Measurements from ENCODE around the gene CHCHD4.

Gene CHCHD4

DNA sequence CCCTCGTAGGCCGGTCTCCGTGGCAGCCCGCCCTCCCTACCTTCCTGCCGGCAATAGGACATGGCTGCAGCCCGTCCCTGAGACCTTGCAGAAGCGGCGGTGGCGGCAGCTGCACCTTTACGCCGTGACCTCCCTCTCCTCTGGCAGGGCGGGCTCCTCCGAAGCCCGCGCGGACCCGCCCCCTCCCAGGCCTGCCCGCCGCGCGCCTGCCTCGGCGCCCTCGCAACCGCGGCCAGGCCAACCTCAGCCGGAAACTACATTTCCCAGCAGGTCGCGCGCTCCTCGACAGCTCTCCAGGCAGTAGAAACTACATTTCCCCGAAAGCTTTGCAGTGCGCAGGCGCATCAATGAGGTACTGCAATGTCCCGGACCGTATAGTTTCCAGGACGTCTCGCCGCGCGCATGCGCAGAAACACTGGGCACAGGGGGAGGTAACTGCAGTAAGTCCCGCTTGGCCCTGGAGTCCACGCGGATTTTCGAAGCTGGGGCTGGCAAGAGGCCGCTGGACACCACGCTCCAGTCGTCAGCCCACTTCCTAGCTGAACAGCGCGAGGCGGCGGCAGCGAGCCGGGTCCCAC is at the start of gene CHCHD4, which contains the start of gene TMEM43:
Gene CHCHD4, minus strand, starts transcription at position 256 of the 578 bp plus-strand sequence. Its CDS starts 194 bp downstream, at position 62.
Gene TMEM43, plus strand, starts transcription at position 438 of the 578 bp plus-strand sequence. CDS start 142 bp downstream, outside the sequence.
- DNase-seq, result peak; percentile 90

DNA sequence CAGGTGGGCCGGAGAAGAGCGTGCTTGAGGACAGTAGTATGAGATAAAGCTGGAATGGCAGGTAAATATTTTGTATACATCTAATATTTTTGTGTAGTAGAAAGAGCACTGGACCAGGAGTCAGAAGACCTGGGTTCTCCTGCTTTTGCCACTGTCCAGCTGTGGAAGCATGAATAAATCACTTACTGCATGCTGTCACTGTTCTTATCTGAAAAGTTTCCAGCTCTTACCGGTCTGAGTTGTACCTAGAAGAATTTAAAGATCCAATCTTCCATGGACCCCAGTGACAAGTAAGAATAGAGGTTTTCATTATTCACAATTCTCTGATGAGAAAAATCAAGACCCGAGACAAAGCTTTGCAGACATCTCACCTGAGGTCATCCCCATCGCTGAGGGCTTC is 47.8 kb upstream of the CHCHD4 start:
- no peak for DNase-seq

DNA sequence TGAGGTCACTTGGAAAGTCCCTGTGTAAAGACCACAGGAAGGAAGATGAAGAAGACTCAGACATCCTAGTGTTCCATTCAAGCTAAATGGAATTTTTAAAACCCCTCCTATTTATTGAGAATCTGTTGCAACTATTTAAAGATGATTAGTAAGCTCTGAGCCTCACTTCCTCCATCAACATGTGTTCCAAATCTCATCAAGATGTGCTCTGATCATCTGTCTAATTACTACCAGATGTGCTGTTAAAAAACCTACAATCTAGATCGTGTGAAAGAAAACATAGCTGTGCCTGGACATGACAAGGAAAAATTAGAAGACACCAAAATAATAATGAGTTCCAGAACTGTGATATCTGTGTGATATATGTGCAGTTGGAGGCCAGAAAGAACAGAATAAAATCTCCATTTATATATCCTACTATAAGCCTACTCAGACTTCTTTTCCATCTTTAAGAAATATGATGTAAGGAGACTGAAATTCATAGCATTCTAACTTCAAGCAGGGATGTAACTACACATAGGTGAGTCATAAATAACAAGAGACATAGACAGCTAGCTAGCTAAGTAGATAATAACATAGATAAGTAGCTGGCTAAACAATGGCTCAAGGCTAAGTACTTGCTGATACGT is 46.0 kb upstream of the CHCHD4 start:
- no peak for DNase-seq

DNA sequence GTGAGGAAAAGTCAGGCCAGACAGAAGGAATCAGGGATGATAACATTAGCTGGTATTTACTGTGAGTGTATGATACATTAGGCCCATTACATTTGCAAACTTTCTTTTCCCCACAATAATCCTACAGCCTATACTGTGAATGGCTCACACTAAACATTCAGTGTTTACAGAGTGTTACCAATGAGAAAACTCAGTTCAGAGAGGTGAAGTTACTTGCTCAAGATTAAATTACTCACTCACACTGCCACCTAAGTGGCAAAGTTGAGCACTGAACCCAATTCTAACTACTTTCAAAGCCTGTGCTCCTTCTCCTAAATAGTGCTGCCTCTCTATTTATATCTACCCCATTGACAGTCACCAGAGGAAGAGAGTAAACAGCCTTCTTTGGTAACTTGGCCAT is 45.2 kb upstream of the CHCHD4 start:
- no peak for DNase-seq

DNA sequence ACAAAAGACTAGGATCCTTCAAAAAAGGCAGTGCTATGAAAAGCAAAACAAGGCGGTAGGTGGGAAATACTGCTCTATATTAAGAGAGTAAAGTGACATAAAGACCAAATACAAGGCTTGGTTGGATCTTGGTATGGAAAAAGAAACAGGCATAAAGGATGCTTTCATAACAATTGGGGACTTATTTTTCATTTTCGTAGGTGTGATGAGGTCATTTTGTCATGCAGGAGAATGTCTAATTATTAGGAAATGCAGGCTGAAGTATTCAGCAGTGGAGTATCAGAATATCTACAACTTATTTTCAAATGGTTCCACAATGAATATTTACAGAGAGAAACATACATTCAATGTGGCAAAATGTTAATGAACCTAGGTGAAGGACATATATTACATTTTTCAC is 44.8 kb upstream of the CHCHD4 start:
- no peak for DNase-seq

DNA sequence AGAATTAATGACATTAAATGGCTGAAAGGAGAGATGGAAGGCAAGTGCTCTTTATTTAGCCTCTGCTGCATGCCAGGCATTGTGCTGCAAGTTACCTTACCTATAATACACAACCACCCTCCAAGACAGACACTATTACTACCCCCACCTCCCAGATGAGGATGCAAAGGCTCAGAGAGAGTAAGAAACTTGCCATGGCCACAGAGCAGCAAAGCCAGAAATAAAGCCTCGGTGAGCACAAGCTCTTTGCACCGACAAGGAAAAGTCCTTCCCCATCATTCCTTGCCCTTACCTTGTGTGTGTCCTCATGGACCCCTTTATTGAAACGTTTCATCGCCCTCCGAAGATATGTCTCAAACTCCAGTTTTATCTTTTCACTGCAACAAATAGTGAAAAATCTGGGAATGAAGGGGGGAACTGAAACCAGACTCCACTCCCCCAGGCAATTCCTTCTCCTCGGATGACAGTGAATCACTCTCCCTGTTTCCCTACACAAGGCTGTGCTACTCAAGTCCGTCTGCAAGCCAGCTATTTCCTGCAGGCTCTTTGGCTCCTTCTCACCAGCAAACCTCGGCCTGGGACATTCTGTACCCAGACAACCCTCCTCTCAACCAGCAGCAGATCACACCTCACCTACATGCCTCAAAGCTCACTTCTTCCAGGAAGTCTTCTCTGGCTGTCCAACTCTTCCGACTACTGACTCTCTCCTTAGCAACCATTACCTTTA is 42.4 kb upstream of the CHCHD4 start:
- DNase-seq, result no peak

DNA sequence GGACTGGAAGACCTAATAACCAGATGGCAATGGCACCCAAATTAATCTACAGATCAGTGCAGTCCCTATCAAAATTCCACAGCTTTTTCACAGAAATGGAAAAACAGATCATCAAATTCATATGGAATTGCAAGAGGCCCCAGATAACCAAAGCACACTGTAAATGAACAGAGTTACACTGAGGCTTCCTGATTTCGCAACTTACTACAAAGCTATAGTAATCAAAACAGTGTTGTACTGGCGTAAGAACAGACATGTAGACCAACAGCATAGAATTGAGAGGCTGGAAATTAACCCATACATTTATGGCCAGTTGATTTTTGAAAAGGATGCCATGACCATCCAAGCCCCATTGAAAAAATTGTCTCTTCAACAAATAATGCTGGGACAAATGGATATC is 37.5 kb upstream of the CHCHD4 start:
- DNase-seq, result no peak

DNA sequence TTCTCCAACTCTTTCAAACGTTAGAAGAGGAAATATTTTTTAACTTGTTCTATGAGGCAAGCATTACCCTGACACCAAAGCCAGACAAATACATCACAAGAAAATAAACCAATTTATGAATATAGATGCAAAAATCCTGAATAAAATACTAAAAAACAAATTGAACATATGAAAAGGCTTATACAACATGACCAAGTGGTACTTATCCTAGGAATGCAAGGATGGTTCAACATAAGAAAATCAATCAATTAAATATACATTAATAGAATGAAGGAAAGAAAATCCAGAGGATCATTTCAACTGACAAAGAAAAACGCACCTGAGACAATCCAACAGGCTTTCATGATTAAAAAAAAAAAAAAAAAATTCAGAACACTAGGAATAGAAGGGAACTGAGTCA is 36.6 kb upstream of the CHCHD4 start:
- DNase-seq, result no peak

DNA sequence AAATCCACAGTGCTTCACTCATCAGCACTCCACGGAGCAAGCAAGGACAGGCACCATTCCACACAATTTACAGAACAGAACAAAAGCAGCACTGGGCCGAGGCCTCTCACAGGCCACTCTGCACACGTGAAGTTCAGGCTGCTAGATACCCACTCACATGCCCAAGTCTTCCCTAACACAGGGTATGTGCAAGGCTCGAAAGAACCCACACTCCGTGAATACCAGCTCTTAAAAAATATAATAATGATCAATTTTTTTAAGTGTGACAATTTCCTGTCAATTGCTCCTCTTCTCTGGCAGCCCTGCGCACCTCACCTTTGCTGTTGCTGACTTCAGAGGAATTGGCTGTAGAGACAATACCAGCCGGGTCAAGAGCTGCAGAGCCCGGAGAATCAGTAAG is 34.8 kb upstream of the CHCHD4 start:
- no peak for DNase-seq

DNA sequence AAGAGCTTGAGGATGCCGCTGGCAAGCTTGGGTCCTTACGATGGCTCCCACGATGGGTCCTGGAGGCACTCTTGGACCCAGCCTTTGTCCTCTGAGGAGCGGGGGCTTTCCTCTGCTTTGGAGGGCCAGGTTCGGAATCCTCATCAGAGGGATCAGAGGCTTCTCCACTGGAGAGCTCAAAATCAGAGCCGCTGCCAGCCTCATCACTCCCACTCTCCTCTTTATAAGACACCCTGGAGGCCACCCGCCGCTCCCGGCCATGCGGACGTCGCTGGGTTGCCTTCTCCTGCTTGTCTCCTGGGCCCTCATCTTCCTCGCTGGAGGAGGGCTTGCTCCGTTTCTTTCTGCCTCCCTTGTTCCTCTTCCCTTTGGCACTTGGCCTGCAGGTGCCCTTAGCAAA is 33.7 kb upstream of the CHCHD4 start:
- no peak for DNase-seq

DNA sequence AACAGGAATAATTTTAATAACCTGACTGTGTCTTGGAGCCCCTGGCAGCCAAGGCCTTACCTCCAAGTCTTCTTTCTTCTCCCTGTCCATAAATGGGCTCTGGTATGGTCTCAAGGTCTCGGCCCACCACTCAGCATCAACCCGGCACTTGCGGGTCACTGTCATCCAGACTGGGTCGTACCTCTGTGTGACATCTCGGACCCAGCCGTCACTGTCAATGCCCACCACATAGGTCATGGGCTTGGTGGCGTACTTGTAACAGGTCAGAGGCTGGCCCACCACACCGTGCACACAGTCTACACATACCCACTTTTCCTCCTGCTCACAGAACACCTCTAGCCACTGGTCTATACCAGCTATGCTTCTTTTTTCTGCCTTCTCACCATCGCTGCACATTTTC is 33.3 kb upstream of the CHCHD4 start:
- no peak for DNase-seq

DNA sequence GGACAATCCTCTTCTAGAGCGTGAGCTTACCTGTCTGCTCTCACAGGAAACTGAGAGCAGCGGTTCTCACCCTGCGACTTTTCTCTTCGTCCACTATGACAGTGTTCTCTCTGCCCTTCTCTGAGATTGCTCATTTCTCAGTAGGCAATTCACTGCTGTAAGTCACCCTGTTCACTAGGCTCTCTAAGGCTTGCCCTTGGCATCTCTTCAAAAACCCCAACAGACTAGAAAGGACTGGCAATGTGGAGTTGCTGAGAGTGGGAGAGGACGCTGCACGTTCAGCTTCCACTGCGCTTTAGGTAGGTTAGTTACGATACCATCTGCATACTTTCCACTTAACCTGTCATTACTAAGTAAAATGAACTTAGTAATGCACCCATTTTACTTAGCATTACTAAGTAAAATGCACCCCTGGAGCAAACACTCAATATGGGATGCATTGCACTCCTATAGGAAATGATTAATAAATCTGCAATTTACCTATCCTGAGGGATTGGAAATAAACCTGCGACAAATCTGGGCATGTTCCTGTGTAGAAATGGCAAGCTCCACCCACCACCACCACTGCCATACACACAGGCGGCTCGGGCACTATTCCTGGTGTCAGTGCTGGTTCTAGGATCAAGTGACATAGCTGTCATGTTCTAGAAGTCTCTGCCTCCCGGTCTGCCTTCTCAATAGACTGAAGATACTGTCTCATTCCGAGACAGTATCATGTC is 32.3 kb upstream of the CHCHD4 start:
- DNase-seq, result no peak

DNA sequence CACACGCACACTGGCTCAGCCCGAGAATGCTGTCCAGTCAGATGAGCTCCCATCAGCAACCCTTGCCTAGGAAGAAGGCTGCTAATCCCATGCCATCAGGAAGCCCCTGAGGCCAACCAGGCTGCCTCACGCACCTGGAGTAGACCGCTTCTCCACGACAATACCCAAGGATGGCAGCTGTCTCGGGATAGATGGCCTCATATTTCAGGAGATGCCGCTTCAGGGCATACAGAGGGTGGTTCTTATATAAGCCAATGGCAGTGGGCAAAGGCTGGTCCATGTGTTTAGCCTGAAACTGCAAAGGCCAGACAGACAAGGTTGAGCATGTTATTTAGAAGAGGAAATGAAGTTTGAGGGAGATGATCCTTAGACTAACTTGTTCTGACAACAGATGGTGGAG is 31.5 kb upstream of the CHCHD4 start:
- no peak for DNase-seq

DNA sequence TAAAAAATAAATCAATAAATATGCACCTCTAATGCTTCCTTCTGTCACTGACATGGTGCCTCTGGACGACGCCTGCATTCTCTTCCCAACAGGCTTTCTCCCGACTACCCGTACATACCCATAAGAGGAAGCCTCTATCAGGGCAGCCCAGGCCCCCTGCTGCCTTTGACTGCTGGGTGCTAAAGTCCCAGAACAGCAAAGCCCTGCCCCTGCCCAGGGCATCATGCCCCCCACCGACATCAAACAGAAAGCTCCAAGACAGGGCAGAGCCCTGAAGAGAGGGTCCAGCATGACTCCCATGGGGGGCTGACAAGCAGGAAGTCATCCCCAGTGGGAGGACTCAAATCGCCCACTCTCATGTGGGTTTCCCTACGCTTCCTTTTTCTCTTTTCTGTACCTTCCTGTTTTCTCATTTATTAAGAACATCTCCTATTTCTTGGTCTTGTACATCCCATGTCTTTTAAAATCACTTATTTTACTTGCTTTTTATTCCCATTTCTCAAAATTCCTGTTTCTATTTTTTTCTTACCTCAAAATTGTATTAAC is 30.3 kb upstream of the CHCHD4 start:
- no peak for DNase-seq

DNA sequence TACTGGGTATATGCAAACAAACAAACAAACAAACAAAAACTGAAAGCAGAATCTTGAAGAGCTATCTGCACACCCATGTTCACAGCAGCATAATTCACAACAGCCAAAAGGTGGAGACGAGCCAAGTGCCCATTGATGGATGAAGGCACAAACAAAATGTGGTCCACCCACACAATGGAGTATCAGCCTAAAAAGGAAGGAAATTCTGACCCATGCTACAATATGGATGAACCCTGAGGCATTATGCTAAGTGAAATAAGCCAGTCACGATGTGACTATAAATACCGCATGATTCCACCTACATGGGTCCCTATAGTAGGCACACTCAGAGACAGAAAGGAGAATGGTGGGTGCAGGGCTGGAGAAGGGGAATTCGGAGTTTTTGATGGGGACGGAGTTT is 29.6 kb upstream of the CHCHD4 start:
- DNase-seq, result no peak

DNA sequence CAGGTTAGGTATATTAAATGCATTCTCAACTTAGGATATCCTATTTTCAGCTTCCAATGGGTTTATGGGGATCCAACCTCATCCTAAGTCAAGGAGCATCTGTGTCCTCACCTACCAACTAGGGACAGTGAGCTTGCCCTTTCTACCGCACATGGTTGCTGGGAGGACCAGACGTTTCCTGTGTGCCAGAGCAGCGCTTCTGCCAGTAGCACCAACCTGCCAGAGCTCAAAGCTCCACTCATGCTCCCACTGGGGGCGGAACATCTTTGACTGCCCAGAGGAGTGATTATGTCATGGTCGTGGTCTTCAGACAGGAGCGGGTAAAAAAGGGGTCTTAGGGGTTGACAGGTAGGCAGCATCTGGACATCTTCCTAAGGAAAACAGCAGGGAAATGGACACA is 29.0 kb upstream of the CHCHD4 start:
- DNase-seq, result no peak

DNA sequence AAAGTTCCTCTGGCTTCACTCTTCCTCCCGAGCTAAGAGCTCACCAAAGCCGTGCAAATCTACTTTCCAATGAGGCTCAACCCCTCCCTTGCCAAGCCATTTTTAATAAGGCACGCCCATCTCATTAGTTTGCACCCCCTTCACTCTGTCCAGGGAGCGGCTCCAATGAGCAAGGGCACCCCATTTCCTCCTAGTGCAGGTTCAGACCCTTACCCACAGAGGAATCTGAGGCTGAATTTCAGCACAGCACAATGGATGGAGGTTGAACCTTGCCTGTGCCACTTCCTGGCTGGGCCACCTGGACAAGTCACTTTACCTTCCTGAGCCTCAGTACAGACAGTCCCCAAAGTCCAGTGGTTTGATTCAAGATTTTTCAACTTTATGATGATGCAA is 28.3 kb upstream of the CHCHD4 start:
- no peak for DNase-seq

DNA sequence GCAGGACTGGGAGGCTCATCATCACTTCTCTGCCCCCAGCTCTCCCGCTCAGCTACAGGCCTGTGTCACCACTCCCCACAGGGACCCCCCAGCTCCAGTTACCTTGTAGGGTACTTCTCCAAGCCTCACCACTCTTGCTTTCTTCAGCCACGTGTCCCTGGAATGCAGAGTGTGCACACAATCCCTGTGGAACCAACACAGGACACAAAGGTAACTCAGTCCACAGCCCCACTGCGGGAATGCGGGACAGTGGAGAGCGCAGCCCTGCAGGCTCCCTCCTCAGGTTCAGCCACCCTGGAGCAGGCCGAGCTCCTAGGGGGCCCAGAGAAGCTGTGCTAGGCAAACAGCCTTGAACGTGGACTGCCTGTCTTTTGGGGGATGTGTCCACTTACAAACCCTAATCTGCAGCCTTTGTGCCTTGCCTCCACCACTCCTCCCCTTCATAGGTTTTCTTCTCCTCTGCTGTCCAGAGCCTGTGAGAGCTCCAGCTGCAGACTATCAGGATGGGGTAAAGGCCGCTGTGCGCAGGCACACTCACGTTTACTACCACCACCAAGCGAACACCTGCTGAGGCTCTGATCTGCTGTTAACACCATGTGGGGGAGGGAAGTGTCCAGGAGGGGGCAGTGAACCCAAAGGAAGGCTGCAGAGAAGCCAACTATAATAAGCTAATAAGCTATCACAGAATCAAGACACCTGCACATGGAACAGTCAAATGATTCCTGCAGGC is 27.7 kb upstream of the CHCHD4 start:
- DNase-seq, result no peak

DNA sequence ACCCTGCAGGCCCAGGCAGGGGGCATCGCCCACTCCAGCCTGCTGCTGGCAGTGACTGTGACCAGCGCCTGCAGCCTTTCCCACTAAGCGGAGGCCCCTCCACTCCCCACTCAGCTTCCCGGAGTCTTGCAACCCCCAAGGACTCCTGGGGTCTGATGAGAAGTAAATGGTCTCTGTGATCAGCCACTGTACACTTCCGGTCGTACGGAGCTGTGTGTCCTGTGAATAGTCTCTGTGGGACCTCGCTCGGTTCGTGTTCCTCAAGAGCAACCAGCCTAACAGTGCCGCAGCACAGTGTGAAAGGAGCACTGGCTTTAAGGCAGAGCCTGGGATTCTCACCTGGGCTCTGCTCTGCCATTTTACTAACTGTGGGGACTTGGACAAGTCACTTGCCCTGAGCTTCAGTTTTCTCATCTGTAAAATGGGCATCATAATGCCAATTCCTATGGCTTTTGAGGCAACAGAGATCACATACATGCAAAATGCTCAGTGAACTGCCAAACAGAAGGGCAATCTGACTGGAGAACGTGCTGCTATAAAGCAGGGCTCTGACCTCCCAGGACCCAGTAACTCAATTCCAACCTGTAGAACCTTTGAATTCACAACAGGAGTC is 26.9 kb upstream of the CHCHD4 start:
- DNase-seq, result no peak

DNA sequence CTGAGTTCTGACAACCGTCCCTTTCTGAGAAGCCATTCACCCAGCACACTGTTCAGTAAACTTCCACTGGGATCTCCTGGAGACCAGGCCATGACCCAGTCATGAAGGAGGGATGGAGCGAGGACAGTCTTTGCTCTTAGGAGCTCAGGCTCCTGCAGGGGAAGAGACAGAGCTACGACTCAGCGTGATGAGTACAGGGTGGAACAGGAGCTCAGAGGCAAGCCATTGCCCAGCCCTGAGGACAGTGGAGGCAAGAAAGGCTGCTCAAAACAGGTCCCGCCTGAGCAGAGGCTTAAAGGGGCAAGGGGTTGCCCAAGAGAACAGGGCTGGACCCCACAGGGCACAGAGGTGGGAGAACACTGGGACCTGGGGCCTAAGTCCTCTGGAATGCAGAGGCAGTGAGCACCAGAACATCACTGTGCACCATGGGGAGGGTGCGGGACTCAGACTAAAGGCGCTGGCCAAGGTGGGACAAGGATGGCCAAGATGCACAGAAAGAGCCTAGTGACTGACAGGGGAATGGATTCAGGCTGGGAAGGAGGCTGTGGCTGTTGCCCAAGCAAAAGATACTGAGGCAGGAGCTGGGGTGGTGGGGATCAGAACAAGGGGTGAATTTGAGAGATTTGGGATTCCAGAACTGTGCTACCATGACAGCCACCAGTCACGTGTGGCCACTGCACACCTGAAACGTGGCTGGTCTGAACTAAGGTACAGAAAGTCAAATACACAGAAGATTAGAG is 26.0 kb upstream of the CHCHD4 start:
- no peak for DNase-seq

DNA sequence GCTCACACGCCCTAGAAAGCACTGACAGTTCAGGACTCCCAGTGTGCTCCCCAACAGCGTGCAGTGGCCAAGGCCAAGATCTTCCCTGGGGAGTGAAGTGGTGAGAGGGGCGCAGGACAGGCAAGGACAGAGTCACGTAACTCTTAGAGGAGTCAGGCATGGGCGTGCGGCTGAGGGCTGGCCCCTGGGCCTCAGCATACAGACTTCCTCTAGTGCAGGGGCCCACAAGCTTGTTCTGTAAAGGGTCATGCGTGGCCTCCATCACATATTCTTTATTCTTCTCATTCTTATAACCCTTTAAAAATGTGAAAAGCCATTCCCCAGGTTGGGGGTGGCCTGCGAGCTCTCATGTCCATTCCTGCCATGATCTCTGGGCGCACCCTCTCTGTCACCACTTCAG is 25.4 kb upstream of the CHCHD4 start:
- DNase-seq, result no peak
